H1 (cell line): ENCODE measurements around the gene ITGAV. TPM values are rescaled to one million over a fixed set of nuclear protein-coding genes. Genes with fewer than 3 reads are reported as not detected.

Source experiments
- CTCF ChIA-PET: fragments of 300-600 bp; sonication (Branson Sonifier 250); formaldehyde crosslinking; loops from one replicate; lab custom pipeline; 2021; ENCODE audit not compliant: partially characterized antibody; lab: Charles Lee
- POLR2A ChIA-PET: fragments of 300-600 bp; sonication (Branson Sonifier 250); formaldehyde crosslinking; loops from one replicate; lab custom pipeline; 2021; ENCODE audit warnings: inconsistent platforms; ENCODE audit not compliant: partially characterized antibody; lab: Charles Lee
- DNase-seq, 2 experiments: peaks; one replicate each; pipeline versions ENCODE4 v3.0.0 to v3.0.0-alpha.2; 2010 to 2022; ENCODE audit warnings: low spot score in 2 of 2, low read depth in 1 of 2, mixed read lengths in 1 of 2
- FAIRE-seq: peaks from 2 replicates; lab custom pipeline; 2011; peaks lifted over from hg19 to GRCh38; lab: Jason Lieb, UNC
- H2AFZ ChIP-seq: 2 replicates; pipeline ENCODE4 v1.8.1; 2012; ENCODE audit warnings: low read length, inconsistent platforms
- H2AK5ac ChIP-seq: 2 replicates; pipeline ENCODE4 v1.6.1; 2013; ENCODE audit warnings: low read depth, low read length
- H2BK120ac ChIP-seq: replicated peaks from 2 replicates; pipeline ENCODE3; 2013; ENCODE audit warnings: low read depth, low read length, inconsistent platforms
- H2BK12ac ChIP-seq: 2 replicates; pipeline ENCODE4 v1.6.1; 2013; ENCODE audit warnings: low read depth, low read length
- H2BK15ac ChIP-seq: 2 replicates; pipeline ENCODE4 v1.6.1; 2013; ENCODE audit warnings: low read length
- H2BK20ac ChIP-seq: 2 replicates; pipeline ENCODE4 v1.6.1; 2013; ENCODE audit warnings: low read length
- H2BK5ac ChIP-seq: 2 replicates; pipeline ENCODE4 v1.6.1; 2013; ENCODE audit warnings: low read depth, low read length
- H3K14ac ChIP-seq: 2 replicates; pipeline ENCODE4 v1.6.1; 2013; ENCODE audit warnings: inconsistent platforms; ENCODE audit not compliant: insufficient read length
- H3K18ac ChIP-seq: 2 replicates; pipeline ENCODE4 v1.6.1; 2013; ENCODE audit warnings: low read length; ENCODE audit errors: extremely low read depth
- H3K23ac ChIP-seq: 2 replicates; pipeline ENCODE4 v1.6.1; 2013; ENCODE audit warnings: inconsistent platforms; ENCODE audit not compliant: insufficient read length
- H3K23me2 ChIP-seq: 2 replicates; pipeline ENCODE4 v1.6.1; 2013; ENCODE audit warnings: low read depth, low read length
- H3K27ac ChIP-seq: 2 replicates; pipeline ENCODE4 v1.6.1; 2011; ENCODE audit warnings: low read depth, low read length, inconsistent platforms
- H3K27me3 ChIP-seq, 4 experiments: replicated peaks in 1 of 4; 1 replicate in 1 of 4; 2 replicates in 3 of 4; pipeline versions ENCODE4 v1.6.1 to v1.8.1; 2011 to 2013; ENCODE audit warnings: low read length in 3 of 4, mild to moderate bottlenecking in 3 of 4, inconsistent platforms in 2 of 4, mixed read lengths in 2 of 4, moderate library complexity in 1 of 4; ENCODE audit not compliant: control insufficient read depth in 3 of 4, insufficient read depth in 3 of 4; ENCODE audit errors: extremely low read depth in 1 of 4
- H3K36me3 ChIP-seq, 4 experiments: 2 replicates each; pipeline versions ENCODE4 v1.6.1 to v1.8.1; 2011 to 2013; ENCODE audit warnings: mild to moderate bottlenecking in 4 of 4, low read length in 3 of 4, moderate library complexity in 2 of 4, control low read depth in 1 of 4, inconsistent platforms in 1 of 4; ENCODE audit not compliant: insufficient read depth in 4 of 4, control insufficient read depth in 2 of 4
- H3K4ac ChIP-seq: replicated peaks from 2 replicates; pipeline ENCODE3; 2013; ENCODE audit warnings: low read length, low read depth, mixed read lengths, inconsistent platforms; ENCODE audit not compliant: insufficient read length
- H3K4me1 ChIP-seq, 4 experiments: replicated peaks in 1 of 4; 1 replicate in 1 of 4; 2 replicates in 3 of 4; pipeline versions ENCODE4 v1.6.1 to v1.8.1; 2011 to 2013; ENCODE audit warnings: low read length in 3 of 4, inconsistent platforms in 2 of 4, mixed read lengths in 1 of 4; ENCODE audit not compliant: insufficient read depth in 4 of 4, control insufficient read depth in 3 of 4
- H3K4me2 ChIP-seq, 2 experiments: 2 replicates each; pipeline versions ENCODE4 v1.6.1 to v1.8.1; 2011 to 2013; ENCODE audit warnings: low read depth in 2 of 2, low read length in 2 of 2, control low read depth in 1 of 2, inconsistent platforms in 1 of 2, mild to moderate bottlenecking in 1 of 2; ENCODE audit not compliant: insufficient read depth in 1 of 2
- H3K4me3 ChIP-seq, 4 experiments: fragments of 200-600, 300-600 bp in 1 of 4; sonication (generic), shearing (Covaris generic), sonication (Bioruptor Twin) in 1 of 4; 2 replicates each; pipeline versions ENCODE4 v1.5.1 to v1.8.1; 2011 to 2016; ENCODE audit warnings: low read length in 4 of 4, low read depth in 3 of 4, control low read depth in 2 of 4, inconsistent platforms in 2 of 4, mild to moderate bottlenecking in 2 of 4, mixed read lengths in 1 of 4, moderate library complexity in 1 of 4; ENCODE audit not compliant: insufficient read depth in 2 of 4; ENCODE audit errors: extremely low read depth in 1 of 4
- H3K56ac ChIP-seq: replicated peaks from 2 replicates; pipeline ENCODE3; 2013; ENCODE audit warnings: low read depth, mild to moderate bottlenecking, mixed read lengths, low read length, inconsistent platforms; ENCODE audit not compliant: insufficient read length
- H3K79me1 ChIP-seq: 2 replicates; pipeline ENCODE4 v1.6.1; 2013; ENCODE audit warnings: low read depth, low read length, control low read depth
- H3K79me2 ChIP-seq, 2 experiments: 2 replicates each; pipeline versions ENCODE4 v1.6.1 to v1.8.1; 2012 to 2013; ENCODE audit warnings: low read length in 2 of 2, mild to moderate bottlenecking in 2 of 2, inconsistent platforms in 1 of 2; ENCODE audit not compliant: insufficient read depth in 2 of 2, control insufficient read depth in 1 of 2
- H3K9ac ChIP-seq, 4 experiments: replicated peaks in 1 of 4; 1 replicate in 1 of 4; 2 replicates in 3 of 4; pipeline versions ENCODE4 v1.6.1 to v1.8.1; 2011 to 2013; ENCODE audit warnings: low read depth in 3 of 4, low read length in 3 of 4, control low read depth in 2 of 4, mild to moderate bottlenecking in 2 of 4, moderate library complexity in 2 of 4, inconsistent platforms in 1 of 4; ENCODE audit errors: extremely low read depth in 1 of 4
- H3K9me3 ChIP-seq, 2 experiments: 2 replicates each; pipeline versions ENCODE4 v1.6.1 to v1.8.1; 2012 to 2013; ENCODE audit warnings: mild to moderate bottlenecking in 2 of 2, moderate library complexity in 2 of 2, control low read depth in 1 of 2, inconsistent platforms in 1 of 2, low read depth in 1 of 2, low read length in 1 of 2, mixed read lengths in 1 of 2; ENCODE audit not compliant: insufficient read depth in 2 of 2
- H4K20me1 ChIP-seq, 2 experiments: replicated peaks in 1 of 2; 2 replicates each; pipeline versions ENCODE3 to v1.8.1; 2011 to 2013; ENCODE audit warnings: inconsistent platforms in 2 of 2, low read length in 2 of 2, mild to moderate bottlenecking in 1 of 2; ENCODE audit not compliant: insufficient read depth in 2 of 2, control insufficient read depth in 1 of 2
- H4K5ac ChIP-seq: 2 replicates; pipeline ENCODE4 v1.6.1; 2013; ENCODE audit warnings: low read length, low read depth, mixed read lengths, inconsistent platforms; ENCODE audit not compliant: insufficient read length
- H4K8ac ChIP-seq: 2 replicates; pipeline ENCODE4 v1.8.0; 2013; ENCODE audit warnings: mild to moderate bottlenecking, moderate library complexity, low read length, inconsistent platforms; ENCODE audit not compliant: insufficient read depth; ENCODE audit errors: extremely low read depth
- H4K91ac ChIP-seq: replicated peaks from 2 replicates; pipeline ENCODE3; 2013; ENCODE audit warnings: low read length, mixed read lengths, inconsistent platforms; ENCODE audit not compliant: insufficient read length
- ASH2L ChIP-seq: fragments of 200-600, 300-600 bp; sonication (generic); IDR thresholded peaks from one replicate; pipeline ENCODE4 v1.7.1; 2017; ENCODE audit warnings: low read length
- FOSL1 ChIP-seq: IDR thresholded peaks from 2 replicates; pipeline ENCODE4 v1.6.1; 2011; ENCODE audit warnings: mild to moderate bottlenecking, low read depth, low read length, moderate library complexity; ENCODE audit not compliant: insufficient read depth
- GTF2F1 ChIP-seq: IDR thresholded peaks from 2 replicates; pipeline ENCODE4 v1.6.1; 2012; ENCODE audit warnings: low read depth, low read length, improper control_type of control experiment, borderline replicate concordance
- RBBP5 ChIP-seq: IDR thresholded peaks from 2 replicates; pipeline ENCODE4 v1.7.1; 2012; ENCODE audit warnings: low read depth, mild to moderate bottlenecking, inconsistent platforms, low read length, moderate library complexity, borderline replicate concordance
- RFX5 ChIP-seq: IDR thresholded peaks from 2 replicates; pipeline ENCODE4 v1.6.1; 2011; ENCODE audit warnings: low read depth, low read length, improper control_type of control experiment, borderline replicate concordance
- SIRT6 ChIP-seq: IDR thresholded peaks from one replicate; pipeline ENCODE4 v1.7.1; 2012; ENCODE audit warnings: low read length, inconsistent platforms
- TAF1 ChIP-seq: IDR thresholded peaks from 2 replicates; pipeline ENCODE4 v1.6.1; 2011; ENCODE audit warnings: mild to moderate bottlenecking, low read depth, low read length
- ZNF274 ChIP-seq: IDR thresholded peaks from 2 replicates; pipeline ENCODE4 v1.7.0; 2012; ENCODE audit warnings: low read length, borderline replicate concordance; ENCODE audit errors: extremely low read depth
- WGBS, 2 experiments: shearing (Covaris generic) in 1 of 2; methylation state at CpG; one replicate each; pipeline versions ENCODE4 v1.1.6 to v1.1.7; 2013 to 2015; ENCODE audit warnings: low lambda C conversion rate in 2 of 2, mixed read lengths in 2 of 2, inconsistent platforms in 1 of 2, low coverage in 1 of 2, missing lambda C conversion rate in 1 of 2; ENCODE audit not compliant: insufficient replicate concordance in 2 of 2, insufficient coverage in 1 of 2, insufficient read length in 1 of 2; ENCODE audit errors: extremely low coverage in 1 of 2, missing lambda C conversion rate in 1 of 2; 5-methylcytosine and 5-hydroxymethylcytosine counted together
- polyA plus RNA-seq, 7 experiments: library from polyadenylated mRNA; depleted of rRNA in 3 of 7; stranded (reverse) in 5 of 7; unstranded in 2 of 7; fragments of >200 nt in 5 of 7; fragments of 200-250 nt in 2 of 7; gene quantifications; 1 replicate in 5 of 7; 2 replicates in 1 of 7; 4 replicates in 1 of 7; pipeline versions ENCODE4 v1.2.1 to v1.2.3, GENCODE V29; 2011 to 2013; ENCODE audit warnings: missing spikeins in 2 of 7, mixed read lengths in 2 of 7
- total RNA-seq: library from RNA; stranded (reverse); fragmentation: NEBNext Ultra II Directional; extraction: Animal tissue kit (Norgen Biotek cat#: 25700); gene quantifications from 2 replicates; pipeline ENCODE4 v1.2.1, GENCODE V29; 2021
- TF ChIP-seq, protein P1 (sequence below): IDR thresholded peaks from 2 replicates; pipeline ENCODE4 v1.6.1; 2012; ENCODE audit warnings: inconsistent platforms
- TF ChIP-seq, protein P2 (sequence below): IDR thresholded peaks from 2 replicates; pipeline ENCODE4 v1.6.1; 2011; ENCODE audit warnings: low read length, improper control_type of control experiment

ITGAV gene
- total and polyA plus RNA-seq, 2 of the 8 experiments (the other 6 are each of a cell fraction or from before 2014, with no cell fraction given): 11.7 to 42.4 TPM

DNA sequence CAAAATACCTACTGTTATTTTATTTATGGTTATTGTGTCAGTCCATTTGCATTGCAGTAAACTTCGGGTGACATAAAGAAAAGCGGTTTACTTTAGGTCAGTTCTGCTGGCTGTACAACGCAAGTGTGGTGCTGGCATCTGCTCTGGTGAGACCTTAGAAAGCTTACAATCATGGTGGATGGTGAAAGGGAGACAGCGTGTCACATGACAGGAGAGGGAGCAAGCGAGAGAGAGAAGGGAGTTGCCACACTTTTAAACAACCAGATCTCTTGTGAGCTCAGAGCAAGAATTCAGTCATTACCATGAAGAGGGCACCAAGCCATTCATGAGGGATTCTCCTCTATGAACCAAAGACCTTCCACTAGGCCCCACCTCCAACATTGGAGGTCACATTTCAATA, 102.0 kb downstream of the ITGAV start:
- Histone ChIP-seq H3K4ac (no peak overlapping the region), H2BK15ac (no peak overlapping the region), H3K14ac (no peak overlapping the region), H2AFZ (peak overlapping the region; percentile 68; the same call in 1 of the 2 replicates), H3K9ac (no peak overlapping the region; a peak in 1 of 7 replicates), H3K56ac (no peak overlapping the region), H3K79me2 (peaks cover 0 to 17% of the 10 kb centered on the region in 2 experiments; a peak in 3 of 4 replicates), H3K4me1 (peaks cover 0 to 3% (median 1%) of the 10 kb centered on the region in 4 experiments; a peak in 3 of 7 replicates), H2BK12ac (no peak overlapping the region), H3K4me2 (no peak overlapping the region), H2BK120ac (no peak overlapping the region), H3K79me1 (no peaks in the 10 kb centered on the region)
- 86% methylated on average over 5 of the region's 5 CpGs; no CpG with 5 or more reads in 1 of the 2 experiments for WGBS, 2 experiments
- no peak for FAIRE-seq
- CTCF ChIA-PET: no interaction called here
- no peak for TF ChIP-seq ZNF274
- TF ChIP-seq GTF2F1: no peak
- TF ChIP-seq, protein P1, sequence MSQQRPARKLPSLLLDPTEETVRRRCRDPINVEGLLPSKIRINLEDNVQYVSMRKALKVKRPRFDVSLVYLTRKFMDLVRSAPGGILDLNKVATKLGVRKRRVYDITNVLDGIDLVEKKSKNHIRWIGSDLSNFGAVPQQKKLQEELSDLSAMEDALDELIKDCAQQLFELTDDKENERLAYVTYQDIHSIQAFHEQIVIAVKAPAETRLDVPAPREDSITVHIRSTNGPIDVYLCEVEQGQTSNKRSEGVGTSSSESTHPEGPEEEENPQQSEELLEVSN: no peak
- TF ChIP-seq, protein P2, sequence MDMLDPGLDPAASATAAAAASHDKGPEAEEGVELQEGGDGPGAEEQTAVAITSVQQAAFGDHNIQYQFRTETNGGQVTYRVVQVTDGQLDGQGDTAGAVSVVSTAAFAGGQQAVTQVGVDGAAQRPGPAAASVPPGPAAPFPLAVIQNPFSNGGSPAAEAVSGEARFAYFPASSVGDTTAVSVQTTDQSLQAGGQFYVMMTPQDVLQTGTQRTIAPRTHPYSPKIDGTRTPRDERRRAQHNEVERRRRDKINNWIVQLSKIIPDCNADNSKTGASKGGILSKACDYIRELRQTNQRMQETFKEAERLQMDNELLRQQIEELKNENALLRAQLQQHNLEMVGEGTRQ: no peak
- TF ChIP-seq RBBP5: no peak
- TF ChIP-seq SIRT6: no peak
- TF ChIP-seq FOSL1: no peak
- no peak for TF ChIP-seq ASH2L
- no peak for TF ChIP-seq RFX5
- no peak for TF ChIP-seq TAF1
- TF ChIP-seq, all 59 proteins: peak for 0
- H3K18ac ChIP-seq: no peak overlapping the region
- no peaks in the 10 kb centered on the region for H3K36me3 ChIP-seq
- no peak for DNase-seq
- no peak overlapping the region for H4K5ac ChIP-seq
- no peaks in the 10 kb centered on the region for H4K20me1 ChIP-seq
- no peak overlapping the region for H2BK20ac ChIP-seq
- no peaks in the 10 kb centered on the region for H3K27me3 ChIP-seq
- H4K91ac ChIP-seq: no peak overlapping the region
- POLR2A ChIA-PET: no interaction called here
- no peak overlapping the region for H3K4me3 ChIP-seq
- H2BK5ac ChIP-seq: no peak overlapping the region
- H3K9me3 ChIP-seq: 0 out of 4 replicates have a peak, but pooled peaks cover 0 to 2% of the 10 kb centered on the region in 2 experiments
- H2AK5ac ChIP-seq: no peak overlapping the region
- H4K8ac ChIP-seq: no peak overlapping the region
- no peak overlapping the region for H3K27ac ChIP-seq
- H3K23ac ChIP-seq: no peak overlapping the region
- H3K23me2 ChIP-seq: peaks cover 7% of the 10 kb centered on the region; the same call in 1 of the 2 replicates
